Measurements from ENCODE around the gene CHSY3.

GRCh38 chr5:129972465-129973141, 68.3 kb downstream of the CHSY3 start:
- TF ChIP-seq POLR2A (IDR thresholded peaks at IDR 0.05; ENCODE audit: low read length) (no peak), GATA1 (IDR thresholded peaks at IDR 0.05; ENCODE audit: low read depth, low read length) (no peak)
